GM12872 (cell line): ENCODE results near the gene CCDC24.

Source experiments
- TF ChIP-seq, protein P1 (sequence below): IDR thresholded peaks from 3 replicates; pipeline ENCODE4 v1.5.1; 2011; ENCODE audit warnings: low read depth, mild to moderate bottlenecking, low read length, moderate library complexity; ENCODE audit not compliant: insufficient read depth

Gene CCDC24

DNA sequence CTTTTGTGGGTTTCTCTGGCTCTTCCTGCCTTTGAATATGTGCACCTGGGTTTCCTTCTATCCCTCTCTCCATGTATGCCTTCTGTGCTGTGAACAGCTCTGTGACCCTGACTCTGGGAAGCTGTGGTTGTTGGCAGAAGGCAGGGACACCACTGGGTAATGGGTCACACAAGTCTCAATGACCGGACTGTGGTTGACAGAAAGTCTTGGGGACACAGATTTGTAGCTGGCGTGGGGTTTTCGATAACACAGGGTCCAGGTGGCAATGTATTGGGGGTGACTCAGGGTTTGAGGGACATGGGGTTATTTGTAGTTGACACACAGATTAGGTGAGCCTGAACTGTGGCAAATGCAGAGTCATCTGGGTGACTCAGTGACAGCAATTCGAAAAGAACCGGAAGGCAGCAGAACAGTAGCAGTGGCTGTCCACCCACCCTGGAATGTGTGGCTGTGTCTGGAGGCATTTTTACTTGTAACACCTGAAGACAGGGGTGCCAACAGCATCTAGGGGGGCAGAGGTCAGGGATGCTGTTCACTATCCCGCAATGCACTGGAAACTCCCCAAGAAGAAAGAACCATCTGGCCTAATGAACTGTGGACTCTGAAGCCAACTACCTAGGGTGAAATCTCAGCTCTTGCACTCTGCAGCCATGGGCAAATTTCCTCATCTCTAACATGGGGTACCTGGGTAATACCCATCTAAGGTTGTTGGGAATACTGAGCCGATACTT lies 52.8 kb downstream of the CCDC24 start:
- TF ChIP-seq, protein P1, sequence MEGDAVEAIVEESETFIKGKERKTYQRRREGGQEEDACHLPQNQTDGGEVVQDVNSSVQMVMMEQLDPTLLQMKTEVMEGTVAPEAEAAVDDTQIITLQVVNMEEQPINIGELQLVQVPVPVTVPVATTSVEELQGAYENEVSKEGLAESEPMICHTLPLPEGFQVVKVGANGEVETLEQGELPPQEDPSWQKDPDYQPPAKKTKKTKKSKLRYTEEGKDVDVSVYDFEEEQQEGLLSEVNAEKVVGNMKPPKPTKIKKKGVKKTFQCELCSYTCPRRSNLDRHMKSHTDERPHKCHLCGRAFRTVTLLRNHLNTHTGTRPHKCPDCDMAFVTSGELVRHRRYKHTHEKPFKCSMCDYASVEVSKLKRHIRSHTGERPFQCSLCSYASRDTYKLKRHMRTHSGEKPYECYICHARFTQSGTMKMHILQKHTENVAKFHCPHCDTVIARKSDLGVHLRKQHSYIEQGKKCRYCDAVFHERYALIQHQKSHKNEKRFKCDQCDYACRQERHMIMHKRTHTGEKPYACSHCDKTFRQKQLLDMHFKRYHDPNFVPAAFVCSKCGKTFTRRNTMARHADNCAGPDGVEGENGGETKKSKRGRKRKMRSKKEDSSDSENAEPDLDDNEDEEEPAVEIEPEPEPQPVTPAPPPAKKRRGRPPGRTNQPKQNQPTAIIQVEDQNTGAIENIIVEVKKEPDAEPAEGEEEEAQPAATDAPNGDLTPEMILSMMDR, result no peak

DNA sequence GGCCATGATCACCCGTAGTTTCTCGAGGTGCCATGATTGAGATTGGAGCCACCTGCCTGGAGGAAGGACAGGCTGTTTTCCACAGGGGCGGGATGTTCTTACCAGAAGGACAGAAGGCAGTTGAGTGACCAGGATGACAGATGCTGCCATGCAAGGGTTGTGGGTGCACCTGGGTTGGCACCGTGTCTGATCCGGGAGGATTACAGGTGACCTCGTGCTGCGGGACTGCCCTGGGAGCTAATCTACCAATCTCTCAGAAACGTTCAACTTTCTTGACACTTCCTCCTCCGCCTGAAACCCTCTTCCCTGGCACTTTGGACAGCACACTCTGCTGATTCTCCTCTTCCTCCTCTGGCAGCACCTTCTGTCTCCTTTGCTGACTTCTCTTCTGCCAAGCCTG lies 53.7 kb downstream of the CCDC24 start:
- TF ChIP-seq, protein P1, result no peak
